HepG2 (cell line): ENCODE data around the gene CTNND2.

Experiments used
- ASH2L ChIP-seq: fragments of 300-600, 200-600 bp; sonication (generic); IDR thresholded peaks from 2 replicates; pipeline ENCODE4 v1.7.0; 2017; ENCODE audit warnings: low read depth, mild to moderate bottlenecking, moderate library complexity, mixed read lengths, low read length; ENCODE audit not compliant: insufficient read length
- BRCA1 ChIP-seq: sonication (generic); formaldehyde crosslinking; IDR thresholded peaks from 2 replicates; pipeline ENCODE4 v1.4.0; 2020; ENCODE audit warnings: missing genetic modification reagents
- ESRRA ChIP-seq: sonication (generic); formaldehyde crosslinking; IDR thresholded peaks from 2 replicates; pipeline ENCODE4 v1.5.1; 2020; ENCODE audit warnings: mild to moderate bottlenecking, low read depth, missing genetic modification reagents
- KDM5B ChIP-seq: sonication (generic); formaldehyde crosslinking; IDR thresholded peaks from 2 replicates; pipeline ENCODE4 v1.4.0; 2020; ENCODE audit warnings: missing genetic modification reagents, mild to moderate bottlenecking, borderline replicate concordance
- MAZ ChIP-seq, 2 experiments: sonication (generic) in 1 of 2; formaldehyde crosslinking in 1 of 2; IDR thresholded peaks; 2 replicates each; pipeline versions ENCODE4 v1.5.0 to v1.6.1; 2012 to 2020; ENCODE audit warnings: low read depth in 2 of 2, mild to moderate bottlenecking in 2 of 2, borderline replicate concordance in 1 of 2, improper control_type of control experiment in 1 of 2, low read length in 1 of 2, missing genetic modification reagents in 1 of 2, moderate library complexity in 1 of 2
- RAD21 ChIP-seq: fragments of 450-650 bp; formaldehyde crosslinking; IDR thresholded peaks from 2 replicates; pipeline ENCODE4 v1.5.0; 2020; ENCODE audit warnings: mild to moderate bottlenecking
- SP1 ChIP-seq, 2 experiments: fragments of 450-650 bp in 1 of 2; sonication (generic) in 1 of 2; formaldehyde crosslinking in 1 of 2; IDR thresholded peaks; 2 replicates each; pipeline versions ENCODE4 v1.4.0 to v1.6.1; 2016 to 2020; ENCODE audit warnings: missing genetic modification reagents in 1 of 2
- SP2 ChIP-seq: sonication (generic); formaldehyde crosslinking; IDR thresholded peaks from 2 replicates; pipeline ENCODE4 v1.5.1; 2020; ENCODE audit warnings: mild to moderate bottlenecking, missing genetic modification reagents
- ZMYM3 ChIP-seq: sonication (generic); formaldehyde crosslinking; IDR thresholded peaks from 2 replicates; pipeline ENCODE4 v1.5.1; 2020; ENCODE audit warnings: mild to moderate bottlenecking, missing genetic modification reagents
- ZNF274 ChIP-seq: sonication (generic); formaldehyde crosslinking; IDR thresholded peaks from 2 replicates; pipeline ENCODE4 v1.5.1; 2020; ENCODE audit warnings: mild to moderate bottlenecking, missing genetic modification reagents
- ZNF292 ChIP-seq: sonication (generic); formaldehyde crosslinking; IDR thresholded peaks from 2 replicates; pipeline ENCODE4 v1.8.1; 2022; ENCODE audit warnings: mild to moderate bottlenecking, low read depth, missing genetic modification reagents, borderline replicate concordance
- ZNF644 ChIP-seq: IDR thresholded peaks from 2 replicates; pipeline ENCODE4 v1.6.1; 2016; ENCODE audit warnings: low read depth
- TF ChIP-seq, protein P1 (sequence below): sonication (generic); formaldehyde crosslinking; IDR thresholded peaks from 2 replicates; pipeline ENCODE4 v1.5.0; 2020; ENCODE audit warnings: mild to moderate bottlenecking, missing genetic modification reagents, moderate library complexity
- TF ChIP-seq, protein P2 (sequence below): sonication (generic); formaldehyde crosslinking; IDR thresholded peaks from 2 replicates; pipeline ENCODE4 v1.4.0; 2020; ENCODE audit warnings: missing genetic modification reagents

DNA sequence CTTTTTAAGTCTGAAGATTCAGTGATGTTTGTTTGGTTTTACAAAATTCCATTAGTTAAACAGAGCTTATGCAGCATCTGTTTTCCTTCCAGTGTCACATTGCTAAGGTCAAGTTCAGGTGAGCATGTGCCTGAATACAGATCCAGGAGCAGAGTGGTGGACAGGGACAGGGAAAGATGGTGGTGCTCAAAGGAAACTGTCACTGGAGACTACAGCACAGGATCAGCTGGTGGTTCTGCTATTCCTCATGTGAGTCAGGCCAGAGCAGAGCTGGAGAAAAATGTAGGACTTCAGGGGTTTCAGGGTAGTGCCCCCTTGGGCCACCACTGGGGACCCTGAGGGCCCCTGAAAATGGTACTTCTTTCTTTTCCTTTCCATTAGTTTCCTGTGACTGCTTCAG, 859.7 kb downstream of the CTNND2 start:
- TF ChIP-seq, protein P1, sequence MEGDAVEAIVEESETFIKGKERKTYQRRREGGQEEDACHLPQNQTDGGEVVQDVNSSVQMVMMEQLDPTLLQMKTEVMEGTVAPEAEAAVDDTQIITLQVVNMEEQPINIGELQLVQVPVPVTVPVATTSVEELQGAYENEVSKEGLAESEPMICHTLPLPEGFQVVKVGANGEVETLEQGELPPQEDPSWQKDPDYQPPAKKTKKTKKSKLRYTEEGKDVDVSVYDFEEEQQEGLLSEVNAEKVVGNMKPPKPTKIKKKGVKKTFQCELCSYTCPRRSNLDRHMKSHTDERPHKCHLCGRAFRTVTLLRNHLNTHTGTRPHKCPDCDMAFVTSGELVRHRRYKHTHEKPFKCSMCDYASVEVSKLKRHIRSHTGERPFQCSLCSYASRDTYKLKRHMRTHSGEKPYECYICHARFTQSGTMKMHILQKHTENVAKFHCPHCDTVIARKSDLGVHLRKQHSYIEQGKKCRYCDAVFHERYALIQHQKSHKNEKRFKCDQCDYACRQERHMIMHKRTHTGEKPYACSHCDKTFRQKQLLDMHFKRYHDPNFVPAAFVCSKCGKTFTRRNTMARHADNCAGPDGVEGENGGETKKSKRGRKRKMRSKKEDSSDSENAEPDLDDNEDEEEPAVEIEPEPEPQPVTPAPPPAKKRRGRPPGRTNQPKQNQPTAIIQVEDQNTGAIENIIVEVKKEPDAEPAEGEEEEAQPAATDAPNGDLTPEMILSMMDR (CRISPR knock-in tag) = no peak
- TF ChIP-seq ESRRA (CRISPR knock-in tag) = no peak
- no peak for TF ChIP-seq KDM5B (CRISPR knock-in tag)
- no peak for TF ChIP-seq ZNF644 (CRISPR knock-in tag)
- TF ChIP-seq RAD21 (CRISPR knock-in tag) = no peak
- TF ChIP-seq, protein P2, sequence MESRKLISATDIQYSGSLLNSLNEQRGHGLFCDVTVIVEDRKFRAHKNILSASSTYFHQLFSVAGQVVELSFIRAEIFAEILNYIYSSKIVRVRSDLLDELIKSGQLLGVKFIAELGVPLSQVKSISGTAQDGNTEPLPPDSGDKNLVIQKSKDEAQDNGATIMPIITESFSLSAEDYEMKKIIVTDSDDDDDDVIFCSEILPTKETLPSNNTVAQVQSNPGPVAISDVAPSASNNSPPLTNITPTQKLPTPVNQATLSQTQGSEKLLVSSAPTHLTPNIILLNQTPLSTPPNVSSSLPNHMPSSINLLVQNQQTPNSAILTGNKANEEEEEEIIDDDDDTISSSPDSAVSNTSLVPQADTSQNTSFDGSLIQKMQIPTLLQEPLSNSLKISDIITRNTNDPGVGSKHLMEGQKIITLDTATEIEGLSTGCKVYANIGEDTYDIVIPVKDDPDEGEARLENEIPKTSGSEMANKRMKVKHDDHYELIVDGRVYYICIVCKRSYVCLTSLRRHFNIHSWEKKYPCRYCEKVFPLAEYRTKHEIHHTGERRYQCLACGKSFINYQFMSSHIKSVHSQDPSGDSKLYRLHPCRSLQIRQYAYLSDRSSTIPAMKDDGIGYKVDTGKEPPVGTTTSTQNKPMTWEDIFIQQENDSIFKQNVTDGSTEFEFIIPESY (CRISPR knock-in tag) = no peak
- no peak for TF ChIP-seq ZNF292 (CRISPR knock-in tag)
- TF ChIP-seq BRCA1 (CRISPR knock-in tag) = no peak
- TF ChIP-seq SP1 (IDR thresholded peaks at IDR 0.05) = no peak
- no peak for TF ChIP-seq SP1 (CRISPR knock-in tag; IDR thresholded peaks at IDR 0.05)
- no peak for TF ChIP-seq MAZ (IDR thresholded peaks at IDR 0.05; ENCODE audit: borderline replicate concordance, low read depth, low read length)
- TF ChIP-seq MAZ (CRISPR knock-in tag; IDR thresholded peaks at IDR 0.05; ENCODE audit: low read depth) = no peak
- no peak for TF ChIP-seq ASH2L
- TF ChIP-seq SP2 (CRISPR knock-in tag) = no peak
- no peak for TF ChIP-seq ZMYM3 (CRISPR knock-in tag)
- TF ChIP-seq ZNF274 = no peak
